Omental fat pad (tissue), 4 donors: Measurements from ENCODE around the gene FAM234A. TPM values are rescaled to one million over a fixed set of nuclear protein-coding genes. Genes with fewer than 3 reads are reported as not detected.

Experiments used
- ATAC-seq: fragments of 150-250 bp; one replicate; pipeline ENCODE4 v1.9.1; 2016; ENCODE audit warnings: mild to moderate bottlenecking, moderate library complexity; ENCODE audit not compliant: low FRiP score
- DNase-seq: peaks from one replicate; pipeline ENCODE4 v3.0.0-alpha.2; 2019; ENCODE audit warnings: low spot score
- CTCF ChIP-seq, 3 donors: fragments of 450-650 bp; IDR thresholded peaks; one replicate each; pipeline ENCODE4 v1.5.1; 2016 to 2017; ENCODE audit warnings: antibody characterized with exemption in 3 of 3, mild to moderate bottlenecking in 3 of 3, moderate library complexity in 2 of 3
- total RNA-seq, 4 donors: library from RNA; depleted of rRNA; stranded (reverse); fragments of >200 nt; gene quantifications; one replicate each; pipeline ENCODE4 v1.1.0, GENCODE V29; 2016

FAM234A gene
- total RNA-seq, 4 donors from 2014 or later, result 48.5 to 119 (median 69.3) TPM

GRCh38 chr16:286491-287297 is 52.1 kb downstream of the FAM234A start:
- no peak for TF ChIP-seq CTCF (IDR thresholded peaks at IDR 0.05)
- ATAC-seq (no peak), DNase-seq (no peak)

GRCh38 chr16:287298-287811 is 52.7 kb downstream of the FAM234A start:
- DNase-seq, result no peak
- no peak for TF ChIP-seq CTCF (IDR thresholded peaks at IDR 0.05)
- no peak for ATAC-seq

- no peak for TF ChIP-seq CTCF (IDR thresholded peaks at IDR 0.05)
- no peak for ATAC-seq
These were observed 53.6 kb downstream of the FAM234A start for GRCh38 chr16:287981-288920.

GRCh38 chr16:289395-289997 is 54.9 kb downstream of the FAM234A start:
- no peak for TF ChIP-seq CTCF (IDR thresholded peaks at IDR 0.05)

More at GRCh38 chr16:287981-288920, 53.6 kb downstream of the FAM234A start:
- DNase-seq, result no peak

GRCh38 chr16:290015-290680 is 55.5 kb downstream of the FAM234A start:
- no peak for TF ChIP-seq CTCF (IDR thresholded peaks at IDR 0.05)
- ATAC-seq, result no peak
- no peak for DNase-seq

More at GRCh38 chr16:289395-289997, 54.9 kb downstream of the FAM234A start:
- ATAC-seq (no peak), DNase-seq (no peak)

GRCh38 chr16:290681-291405 is 56.2 kb downstream of the FAM234A start:
- no peak for TF ChIP-seq CTCF (IDR thresholded peaks at IDR 0.05)
- DNase-seq (no peak), ATAC-seq (no peak)
